HepG2 (cell line): ENCODE measurements around the gene CBX2. TPM values are rescaled to one million over a fixed set of nuclear protein-coding genes. Genes with fewer than 3 reads are reported as not detected.
A peak's percentile ranks its signal among the peaks of the same experiment; 100 is the strongest.

Experiments used
- BRD4 ChIP-seq: sonication (generic); formaldehyde crosslinking; IDR thresholded peaks from 2 replicates; pipeline ENCODE4 v1.4.0; 2020; ENCODE audit warnings: missing genetic modification reagents
- ELF3 ChIP-seq: IDR thresholded peaks from 2 replicates; pipeline ENCODE4 v1.6.1; 2016; ENCODE audit warnings: missing genetic modification reagents, missing compliant biosample characterization
- GFI1 ChIP-seq: sonication (generic); formaldehyde crosslinking; IDR thresholded peaks from 2 replicates; pipeline ENCODE4 v1.5.0; 2020; ENCODE audit warnings: missing genetic modification reagents, mild to moderate bottlenecking, borderline replicate concordance
- JUN ChIP-seq: sonication (generic); formaldehyde crosslinking; IDR thresholded peaks from 2 replicates; pipeline ENCODE4 v1.4.0; 2020; ENCODE audit warnings: mild to moderate bottlenecking, missing genetic modification reagents
- MXD3 ChIP-seq: IDR thresholded peaks from 2 replicates; pipeline ENCODE4 v1.6.1; 2016; ENCODE audit warnings: mild to moderate bottlenecking, missing biosample characterization, missing genetic modification reagents
- PAXIP1 ChIP-seq: sonication (generic); formaldehyde crosslinking; conservative IDR thresholded peaks from 2 replicates; pipeline ENCODE4 v1.4.0; 2020; ENCODE audit warnings: mild to moderate bottlenecking, missing genetic modification reagents, moderate library complexity
- PCBP1 ChIP-seq: fragments of 200-400 bp; formaldehyde crosslinking; IDR thresholded peaks from 2 replicates; pipeline ENCODE4 v1.6.1; 2017; ENCODE audit warnings: mild to moderate bottlenecking, low read depth, low read length, borderline replicate concordance
- REPIN1 ChIP-seq: sonication (generic); formaldehyde crosslinking; IDR thresholded peaks from 2 replicates; pipeline ENCODE4 v1.8.0; 2022; ENCODE audit warnings: missing genetic modification reagents, low read depth, mild to moderate bottlenecking, borderline replicate concordance
- SOX13 ChIP-seq, 3 experiments: fragments of 450-650 bp in 1 of 3; sonication (generic) in 1 of 3; formaldehyde crosslinking in 1 of 3; IDR thresholded peaks in 2 of 3; conservative IDR thresholded peaks in 1 of 3; 2 replicates each; pipeline versions ENCODE4 v1.5.0 to v1.6.1; 2016 to 2020; ENCODE audit warnings: antibody characterized with exemption in 1 of 3, mild to moderate bottlenecking in 1 of 3, missing compliant biosample characterization in 1 of 3, missing genetic modification reagents in 1 of 3, moderate library complexity in 1 of 3
- TARDBP ChIP-seq: sonication (generic); formaldehyde crosslinking; IDR thresholded peaks from 2 replicates; pipeline ENCODE4 v1.8.0; 2022; ENCODE audit warnings: mild to moderate bottlenecking, missing genetic modification reagents
- TIGD3 ChIP-seq: sonication (generic); formaldehyde crosslinking; IDR thresholded peaks from 2 replicates; pipeline ENCODE4 v1.5.1; 2020; ENCODE audit warnings: mild to moderate bottlenecking, missing genetic modification reagents, borderline replicate concordance
- ZNF12 ChIP-seq: sonication (generic); formaldehyde crosslinking; IDR thresholded peaks from 2 replicates; pipeline ENCODE4 v1.5.0; 2020; ENCODE audit warnings: missing genetic modification reagents
- ZNF121 ChIP-seq: sonication (generic); formaldehyde crosslinking; IDR thresholded peaks from 2 replicates; pipeline ENCODE4 v1.5.0; 2020; ENCODE audit warnings: mild to moderate bottlenecking, missing genetic modification reagents
- ZNF768 ChIP-seq: sonication (generic); formaldehyde crosslinking; IDR thresholded peaks from 2 replicates; pipeline ENCODE4 v1.4.0; 2020; ENCODE audit warnings: missing genetic modification reagents
- polyA plus RNA-seq, 8 experiments: library from polyadenylated mRNA; depleted of rRNA in 3 of 8; stranded (reverse) in 7 of 8; unstranded in 1 of 8; fragments of >200 nt; fragmentation: Illumina TruSeq in 4 of 8; extraction: Trizol in 4 of 8; gene quantifications; 2 replicates each; pipeline versions ENCODE4 v1.2.1 to v1.2.3, GENCODE V29; 2011 to 2016; ENCODE audit warnings: low read depth in 4 of 8, missing spikeins in 1 of 8, mixed read lengths in 1 of 8; ENCODE audit not compliant: insufficient read depth in 1 of 8
- total RNA-seq, 5 experiments: library from RNA; depleted of rRNA; stranded (reverse); fragments of >200 nt; fragmentation: Illumina TruSeq; extraction: Trizol; gene quantifications; 2 replicates each; pipeline ENCODE4 v1.2.3, GENCODE V29; 2016; ENCODE audit warnings: low read depth in 1 of 5
- TF ChIP-seq, protein P1 (sequence below): sonication (generic); formaldehyde crosslinking; IDR thresholded peaks from 2 replicates; pipeline ENCODE4 v1.8.1; 2022; ENCODE audit warnings: low read depth, mild to moderate bottlenecking, missing genetic modification reagents

Gene CBX2
- total and polyA plus RNA-seq, 2 of the 13 experiments (the other 11 are each of a cell fraction or from before 2014, with no cell fraction given) = 14.5 to 31.1 TPM

DNA sequence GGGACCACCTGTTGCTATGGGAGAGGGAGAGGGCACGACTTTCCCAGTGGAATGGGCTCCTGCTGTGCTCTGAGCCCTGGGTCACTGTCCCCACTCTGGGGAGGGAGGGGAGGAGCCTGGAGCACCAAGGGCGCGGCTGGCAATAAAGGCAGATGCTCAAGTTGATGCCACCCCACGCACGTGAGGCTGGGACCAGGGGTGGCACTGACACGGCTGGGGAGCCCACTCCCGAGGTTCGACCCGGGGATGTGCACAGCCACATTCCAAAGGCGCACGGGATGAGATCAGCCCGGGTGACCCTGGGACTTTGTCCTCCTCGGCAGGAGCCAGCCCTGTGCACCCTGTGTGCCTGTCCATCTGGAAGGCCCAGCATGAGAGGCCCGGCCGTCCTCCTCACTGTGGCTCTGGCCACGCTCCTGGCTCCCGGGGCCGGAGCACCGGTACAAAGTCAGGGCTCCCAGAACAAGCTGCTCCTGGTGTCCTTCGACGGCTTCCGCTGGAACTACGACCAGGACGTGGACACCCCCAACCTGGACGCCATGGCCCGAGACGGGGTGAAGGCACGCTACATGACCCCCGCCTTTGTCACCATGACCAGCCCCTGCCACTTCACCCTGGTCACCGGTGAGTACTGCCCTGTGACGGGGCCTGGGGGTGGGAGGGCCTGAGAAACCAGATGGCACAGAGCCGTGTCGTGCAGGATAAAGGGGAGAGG lies 47.0 kb upstream of the CBX2 start, which contains the start of gene ENPP7 (continued):
- TF ChIP-seq, protein P1, sequence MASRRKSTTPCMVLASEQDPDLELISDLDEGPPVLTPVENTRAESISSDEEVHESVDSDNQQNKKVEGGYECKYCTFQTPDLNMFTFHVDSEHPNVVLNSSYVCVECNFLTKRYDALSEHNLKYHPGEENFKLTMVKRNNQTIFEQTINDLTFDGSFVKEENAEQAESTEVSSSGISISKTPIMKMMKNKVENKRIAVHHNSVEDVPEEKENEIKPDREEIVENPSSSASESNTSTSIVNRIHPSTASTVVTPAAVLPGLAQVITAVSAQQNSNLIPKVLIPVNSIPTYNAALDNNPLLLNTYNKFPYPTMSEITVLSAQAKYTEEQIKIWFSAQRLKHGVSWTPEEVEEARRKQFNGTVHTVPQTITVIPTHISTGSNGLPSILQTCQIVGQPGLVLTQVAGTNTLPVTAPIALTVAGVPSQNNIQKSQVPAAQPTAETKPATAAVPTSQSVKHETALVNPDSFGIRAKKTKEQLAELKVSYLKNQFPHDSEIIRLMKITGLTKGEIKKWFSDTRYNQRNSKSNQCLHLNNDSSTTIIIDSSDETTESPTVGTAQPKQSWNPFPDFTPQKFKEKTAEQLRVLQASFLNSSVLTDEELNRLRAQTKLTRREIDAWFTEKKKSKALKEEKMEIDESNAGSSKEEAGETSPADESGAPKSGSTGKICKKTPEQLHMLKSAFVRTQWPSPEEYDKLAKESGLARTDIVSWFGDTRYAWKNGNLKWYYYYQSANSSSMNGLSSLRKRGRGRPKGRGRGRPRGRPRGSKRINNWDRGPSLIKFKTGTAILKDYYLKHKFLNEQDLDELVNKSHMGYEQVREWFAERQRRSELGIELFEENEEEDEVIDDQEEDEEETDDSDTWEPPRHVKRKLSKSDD (CRISPR knock-in tag) = 0 out of 2 replicates have a peak, but pooled peaks have one; percentile 51
- 0 out of 2 replicates have a peak, but pooled peaks have one; percentile 18 for TF ChIP-seq TIGD3 (CRISPR knock-in tag)
- 0 out of 2 replicates have a peak, but pooled peaks have one; percentile 28 for TF ChIP-seq TARDBP (CRISPR knock-in tag)
- no peak for TF ChIP-seq SOX13 (IDR thresholded peaks at IDR 0.05)
- TF ChIP-seq SOX13 (CRISPR knock-in tag; conservative IDR thresholded peaks at IDR 0.05 in 1 of 2, IDR thresholded peaks at IDR 0.05 in 1 of 2) = peak in 1 of 2 experiments; percentile 35; a peak in 1 of 4 replicates
- TF ChIP-seq JUN (CRISPR knock-in tag) = peak; percentile 71; the same call in 1 of the 2 replicates
- TF ChIP-seq MXD3 (CRISPR knock-in tag) = peak; percentile 51; the same call in 1 of the 2 replicates
- TF ChIP-seq ZNF768 (CRISPR knock-in tag) = peak; percentile 22; the same call in 1 of the 2 replicates
- TF ChIP-seq REPIN1 (CRISPR knock-in tag) = peak; percentile 12; the same call in 1 of the 2 replicates
- TF ChIP-seq BRD4 (CRISPR knock-in tag) = no peak
- TF ChIP-seq ZNF12 (CRISPR knock-in tag) = no peak
- TF ChIP-seq PAXIP1 (CRISPR knock-in tag) = peak; percentile 83
- TF ChIP-seq GFI1 (CRISPR knock-in tag) = 0 out of 2 replicates have a peak, but pooled peaks have one; percentile 50
- TF ChIP-seq PCBP1 = 0 out of 2 replicates have a peak, but pooled peaks have one; percentile 75
- TF ChIP-seq ZNF121 (CRISPR knock-in tag) = peak; percentile 46; the same call in 1 of the 2 replicates
- peak; percentile 50; the same call in 1 of the 2 replicates for TF ChIP-seq ELF3
